WERI-Rb-1 (cell line): Measurements from ENCODE around the gene ARHGEF17.

Source experiments
- DNase-seq: peaks from one replicate; pipeline ENCODE4 v3.0.0-alpha.2; 2020
- H3K27ac ChIP-seq: fragments of 250-450 bp; sonication (Bioruptor Pico); 2 replicates; pipeline ENCODE4 v1.5.1; 2020; ENCODE audit warnings: mild to moderate bottlenecking, moderate library complexity
- H3K27me3 ChIP-seq: fragments of 250-450 bp; sonication (Bioruptor Pico); 2 replicates; pipeline ENCODE4 v1.5.1; 2021; ENCODE audit warnings: mild to moderate bottlenecking, low read depth, moderate library complexity; ENCODE audit not compliant: insufficient read depth, severe bottlenecking
- H3K36me3 ChIP-seq: fragments of 250-450 bp; sonication (Bioruptor Pico); 2 replicates; pipeline ENCODE4 v1.5.1; 2020; ENCODE audit warnings: mild to moderate bottlenecking, moderate library complexity
- H3K4me3 ChIP-seq: 2 replicates; pipeline ENCODE4 v1.5.1; 2011; ENCODE audit warnings: low read depth, mild to moderate bottlenecking, control low read depth, low read length
- H3K9me3 ChIP-seq: fragments of 250-450 bp; sonication (Bioruptor Pico); 2 replicates; pipeline ENCODE4 v1.5.1; 2021; ENCODE audit warnings: mild to moderate bottlenecking, moderate library complexity; ENCODE audit not compliant: severe bottlenecking
- TF ChIP-seq, protein P1 (sequence below): IDR thresholded peaks from 2 replicates; pipeline ENCODE4 v1.5.1; 2011; ENCODE audit warnings: low read depth, mild to moderate bottlenecking, control low read depth, inconsistent platforms, low read length

The ARHGEF17 gene

DNA sequence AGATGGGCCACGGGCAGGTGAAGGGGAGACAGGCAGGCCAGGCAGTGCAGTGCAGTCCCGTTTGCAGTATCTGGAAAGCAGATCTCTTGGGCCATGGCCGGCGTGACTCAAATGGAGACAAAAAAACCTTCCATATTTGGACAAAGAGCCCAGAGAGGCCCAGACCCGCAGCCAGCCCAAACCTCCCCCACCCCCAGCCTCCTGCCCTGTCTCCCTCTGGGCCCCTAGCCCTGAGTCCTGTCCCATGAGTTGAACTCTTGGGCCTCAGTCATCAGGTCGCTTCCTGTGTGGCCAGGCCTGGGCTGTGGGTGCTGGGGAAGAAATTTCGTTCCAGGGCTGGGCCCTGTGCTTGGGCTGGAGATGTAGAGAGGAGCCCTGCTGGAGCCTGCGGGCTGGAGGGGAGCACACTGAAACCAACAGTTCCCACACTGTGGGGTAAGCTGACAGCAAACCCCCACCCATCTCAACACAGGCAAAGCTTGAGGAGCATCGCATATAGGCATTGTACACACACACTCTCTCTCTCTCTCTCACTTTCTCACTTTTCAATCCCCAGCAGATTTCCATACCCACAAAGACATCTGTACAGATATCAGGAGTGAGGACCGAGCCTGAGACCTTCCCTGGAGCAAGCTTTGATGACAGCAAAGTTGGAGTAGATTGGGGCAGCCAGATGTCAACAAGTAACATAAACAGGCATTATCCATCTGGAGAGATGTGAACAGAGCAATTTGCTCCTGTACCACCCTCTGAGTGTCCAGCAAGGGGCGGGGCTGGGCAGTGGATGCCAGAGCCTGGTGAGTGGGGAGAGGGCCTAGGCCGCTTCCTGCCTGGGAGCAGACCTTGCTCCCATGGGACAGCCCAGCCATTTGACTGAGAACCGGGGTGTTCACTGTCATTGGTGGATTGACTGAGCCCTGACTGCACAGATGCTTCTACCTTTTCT is 17.2 kb downstream of the ARHGEF17 start:
- Histone ChIP-seq H3K36me3 (no peaks in the 10 kb centered on the region; the same call in 1 of the 2 replicates), H3K27me3 (no peaks in the 10 kb centered on the region), H3K27ac (peak overlapping the region; percentile 39), H3K9me3 (no peaks in the 10 kb centered on the region), H3K4me3 (no peak overlapping the region)
- no peak for DNase-seq
- TF ChIP-seq, protein P1, sequence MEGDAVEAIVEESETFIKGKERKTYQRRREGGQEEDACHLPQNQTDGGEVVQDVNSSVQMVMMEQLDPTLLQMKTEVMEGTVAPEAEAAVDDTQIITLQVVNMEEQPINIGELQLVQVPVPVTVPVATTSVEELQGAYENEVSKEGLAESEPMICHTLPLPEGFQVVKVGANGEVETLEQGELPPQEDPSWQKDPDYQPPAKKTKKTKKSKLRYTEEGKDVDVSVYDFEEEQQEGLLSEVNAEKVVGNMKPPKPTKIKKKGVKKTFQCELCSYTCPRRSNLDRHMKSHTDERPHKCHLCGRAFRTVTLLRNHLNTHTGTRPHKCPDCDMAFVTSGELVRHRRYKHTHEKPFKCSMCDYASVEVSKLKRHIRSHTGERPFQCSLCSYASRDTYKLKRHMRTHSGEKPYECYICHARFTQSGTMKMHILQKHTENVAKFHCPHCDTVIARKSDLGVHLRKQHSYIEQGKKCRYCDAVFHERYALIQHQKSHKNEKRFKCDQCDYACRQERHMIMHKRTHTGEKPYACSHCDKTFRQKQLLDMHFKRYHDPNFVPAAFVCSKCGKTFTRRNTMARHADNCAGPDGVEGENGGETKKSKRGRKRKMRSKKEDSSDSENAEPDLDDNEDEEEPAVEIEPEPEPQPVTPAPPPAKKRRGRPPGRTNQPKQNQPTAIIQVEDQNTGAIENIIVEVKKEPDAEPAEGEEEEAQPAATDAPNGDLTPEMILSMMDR: no peak

DNA sequence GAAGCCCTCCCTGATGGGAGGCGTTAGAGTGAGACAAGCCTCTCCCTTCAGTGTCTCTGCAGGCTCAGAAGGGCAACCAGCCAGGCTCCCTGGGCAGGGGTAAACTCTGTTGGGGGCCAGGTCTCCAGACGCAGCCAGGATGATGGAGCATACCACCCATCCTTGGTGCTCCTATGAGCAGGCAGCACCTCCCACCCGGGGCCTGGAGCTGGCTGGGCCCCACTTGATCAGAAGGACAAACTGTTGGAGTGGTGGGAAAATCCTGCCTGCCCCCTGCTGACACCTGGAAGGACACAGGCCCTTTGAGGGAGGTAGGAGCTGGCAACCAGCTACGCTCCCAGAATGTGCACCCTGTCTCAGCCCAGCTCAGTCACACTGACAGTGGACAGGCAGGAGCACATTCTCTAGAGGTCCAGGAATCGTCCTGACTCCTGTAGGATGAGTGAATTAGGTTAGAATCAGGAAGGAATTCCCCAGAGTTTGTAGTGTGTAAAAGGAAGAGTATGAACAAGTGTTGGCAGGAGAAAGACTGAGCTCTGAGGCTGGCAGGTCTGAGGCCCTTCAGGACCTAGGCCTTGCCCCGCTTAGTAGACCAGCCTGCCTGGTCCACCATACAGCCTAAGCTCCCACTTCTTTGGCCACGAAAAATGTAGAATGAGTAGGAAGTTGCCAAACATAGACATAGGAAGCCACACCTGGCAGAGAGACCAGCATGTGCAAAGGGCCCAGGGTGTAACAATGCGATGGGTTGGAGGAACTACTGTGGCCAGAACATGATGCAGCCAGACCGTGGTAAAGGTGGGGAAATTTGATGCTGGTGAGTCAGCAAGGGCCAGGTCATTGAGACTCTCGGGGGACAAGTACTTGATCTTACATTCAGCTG is 19.1 kb downstream of the ARHGEF17 start:
- Histone ChIP-seq H3K9me3 (no peaks in the 10 kb centered on the region), H3K27ac (peak overlapping the region; percentile 92), H3K36me3 (no peaks in the 10 kb centered on the region; the same call in 1 of the 2 replicates), H3K27me3 (no peaks in the 10 kb centered on the region), H3K4me3 (no peak overlapping the region)
- DNase-seq: no peak
- TF ChIP-seq, protein P1: no peak

DNA sequence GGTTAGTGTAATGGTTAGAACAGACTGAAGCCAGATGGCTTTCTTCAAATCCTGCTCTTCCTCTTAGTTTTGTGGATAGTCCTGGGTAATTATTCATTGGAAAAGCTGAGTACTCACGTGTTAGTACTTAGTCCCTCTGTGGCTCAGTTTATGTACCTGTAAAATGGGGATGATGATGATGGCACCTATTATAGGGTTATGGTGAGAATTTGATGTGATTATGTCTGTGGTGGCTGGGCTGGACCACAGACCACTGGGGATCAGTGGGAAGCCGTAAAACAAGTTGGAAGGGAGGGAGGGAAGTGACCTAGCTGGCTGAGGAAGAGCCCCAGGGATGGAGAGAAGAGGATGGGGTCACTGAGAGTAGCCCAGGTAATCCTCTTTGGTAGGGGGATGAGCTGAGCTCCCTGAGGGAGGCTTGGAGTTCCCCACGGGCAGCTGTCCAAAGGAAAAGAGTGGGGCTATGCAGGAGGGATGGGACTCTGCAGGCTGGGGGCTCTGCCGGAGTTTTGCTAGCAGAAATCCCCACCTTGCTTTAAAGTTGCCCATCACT is 19.8 kb downstream of the ARHGEF17 start:
- Histone ChIP-seq H3K27me3 (no peaks in the 10 kb centered on the region), H3K4me3 (no peak overlapping the region), H3K9me3 (no peaks in the 10 kb centered on the region), H3K27ac (peak overlapping the region; percentile 92), H3K36me3 (no peaks in the 10 kb centered on the region; the same call in 1 of the 2 replicates)
- TF ChIP-seq, protein P1: no peak
- DNase-seq: peak; percentile 77

DNA sequence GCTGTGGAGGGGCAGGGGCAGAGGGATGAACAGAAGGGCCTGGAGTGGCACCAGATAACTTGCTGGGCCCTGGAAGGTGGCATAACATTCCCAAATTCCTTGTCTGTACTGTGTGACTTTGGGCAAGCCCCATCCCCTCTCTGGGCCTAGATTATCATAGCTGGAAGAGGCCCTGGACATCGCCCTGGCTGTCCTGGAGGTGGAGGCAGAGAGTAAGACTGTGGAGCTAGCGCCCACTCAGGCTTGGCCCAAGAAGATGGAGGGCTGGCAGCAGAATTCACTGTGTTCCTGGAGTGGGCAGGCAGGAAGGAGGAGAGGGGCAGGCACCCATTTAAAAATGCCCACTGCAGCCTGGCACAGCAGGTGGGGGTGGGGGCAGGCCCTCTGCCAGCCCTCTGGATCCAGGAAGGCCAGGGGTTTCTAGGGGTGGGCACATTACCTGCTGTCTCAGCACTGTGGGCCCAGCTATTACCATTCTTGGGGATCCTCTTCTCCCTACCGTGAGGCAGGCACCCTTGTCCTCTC is 22.6 kb downstream of the ARHGEF17 start:
- no peak overlapping the region for H3K4me3 ChIP-seq
- peak; percentile 67 for DNase-seq

More for the DNA sequence above, 22.6 kb downstream of the ARHGEF17 start:
- Histone ChIP-seq H3K27ac (peak overlapping the region; percentile 22; the same call in 1 of the 2 replicates), H3K36me3 (no peaks in the 10 kb centered on the region; the same call in 1 of the 2 replicates), H3K9me3 (no peaks in the 10 kb centered on the region), H3K27me3 (no peaks in the 10 kb centered on the region)
- TF ChIP-seq, protein P1: peak; percentile 61
